Measurements from ENCODE around the gene AJAP1. TPM values are rescaled to one million over a fixed set of nuclear protein-coding genes. Genes with fewer than 3 reads are reported as not detected.

The AJAP1 gene
- total RNA-seq, 1 experiment from 2014 or later, result not detected

- DNase-seq (ENCODE audit: extremely low read depth, low read depth), result no peak
Measured at GRCh38 chr1:4726620-4727341, 72.4 kb downstream of the AJAP1 start.

GRCh38 chr1:4728319-4729089 lies 74.1 kb downstream of the AJAP1 start:
- DNase-seq (ENCODE audit: extremely low read depth, low read depth), result no peak

GRCh38 chr1:4729090-4729471 lies 74.7 kb downstream of the AJAP1 start:
- no peak for DNase-seq (ENCODE audit: extremely low read depth, low read depth)

GRCh38 chr1:4730078-4730477 lies 75.7 kb downstream of the AJAP1 start:
- DNase-seq (ENCODE audit: extremely low read depth, low read depth), result no peak

GRCh38 chr1:4733446-4734177 lies 79.2 kb downstream of the AJAP1 start:
- DNase-seq (ENCODE audit: extremely low read depth, low read depth), result no peak

- no peak for DNase-seq (ENCODE audit: extremely low read depth, low read depth)
Measured at GRCh38 chr1:4734219-4734618, 79.8 kb downstream of the AJAP1 start.

GRCh38 chr1:4734791-4735190 lies 80.4 kb downstream of the AJAP1 start:
- no peak for DNase-seq (ENCODE audit: extremely low read depth, low read depth)

- DNase-seq (ENCODE audit: extremely low read depth, low read depth), result no peak
Measured at GRCh38 chr1:4736254-4736653, 81.8 kb downstream of the AJAP1 start.

GRCh38 chr1:4741876-4742423 lies 87.5 kb downstream of the AJAP1 start:
- no peak for DNase-seq (ENCODE audit: extremely low read depth, low read depth)

GRCh38 chr1:4743978-4744750 lies 89.8 kb downstream of the AJAP1 start:
- no peak for DNase-seq (ENCODE audit: extremely low read depth, low read depth)

- no peak for DNase-seq (ENCODE audit: extremely low read depth, low read depth)
Measured at GRCh38 chr1:4745560-4745959, 91.2 kb downstream of the AJAP1 start.

- DNase-seq (ENCODE audit: extremely low read depth, low read depth), result no peak
Measured at GRCh38 chr1:4749406-4749805, 95.0 kb downstream of the AJAP1 start.

- DNase-seq (ENCODE audit: extremely low read depth, low read depth), result no peak
Measured at GRCh38 chr1:4750177-4750576, 95.8 kb downstream of the AJAP1 start.

- DNase-seq (ENCODE audit: extremely low read depth, low read depth), result no peak
Measured at GRCh38 chr1:4752059-4752458, 97.7 kb downstream of the AJAP1 start.

- no peak for DNase-seq (ENCODE audit: extremely low read depth, low read depth)
Measured at GRCh38 chr1:4754816-4755215, 100.4 kb downstream of the AJAP1 start.

GRCh38 chr1:4755301-4755845 lies 101.0 kb downstream of the AJAP1 start:
- no peak for DNase-seq (ENCODE audit: extremely low read depth, low read depth)

- no peak for DNase-seq (ENCODE audit: extremely low read depth, low read depth)
Measured at GRCh38 chr1:4755864-4756504, 101.6 kb downstream of the AJAP1 start.

GRCh38 chr1:4756851-4757580 lies 102.6 kb downstream of the AJAP1 start:
- DNase-seq (ENCODE audit: extremely low read depth, low read depth), result no peak

GRCh38 chr1:4759671-4760070 lies 105.3 kb downstream of the AJAP1 start:
- DNase-seq (ENCODE audit: extremely low read depth, low read depth), result no peak

Measured in NCI-H460 (cell line).